ENCODE data around the gene ACSL6. TPM values are rescaled to one million over a fixed set of nuclear protein-coding genes. Genes with fewer than 3 reads are reported as not detected.

Gene ACSL6
- total and polyA plus RNA-seq, 4 donors, result 0.10 to 6.7 (median 0.38) TPM

- H3K9ac ChIP-seq (ENCODE audit: insufficient read depth in 1 of 2, low read length in 2 of 2), result no peak overlapping the region
- DNase-seq, result no peak
- WGBS, 2 donors, result 80 to 81% methylated on average over 5 of the region's 5 CpGs
Measured at GRCh38 chr5:132008961-132009680, 2.3 kb downstream of the ACSL6 start.

GRCh38 chr5:132008163-132008473, 3.3 kb downstream of the ACSL6 start:
- 75 to 80% methylated on average over 2 of the region's 2 CpGs for WGBS, 2 donors

More at GRCh38 chr5:132008961-132009680, 2.3 kb downstream of the ACSL6 start:
- Histone ChIP-seq H3K4me3 (no peak overlapping the region), H3K36me3 (ENCODE audit: control insufficient read depth in 4 of 4, insufficient read depth in 4 of 4, low read length in 4 of 4) (no peaks in the 10 kb centered on the region), H3K9me3 (ENCODE audit: control insufficient read depth in 4 of 4, insufficient read depth in 3 of 4, low read length in 3 of 4) (no peaks in the 10 kb centered on the region), H3K27me3 (ENCODE audit: control insufficient read depth in 3 of 3, insufficient read depth in 3 of 3, low read length in 2 of 3) (peaks cover 0 to 25% (median 18%) of the 10 kb centered on the region in 3 donors), H3K27ac (ENCODE audit: low read depth in 1 of 2, low read length in 1 of 2) (no peak overlapping the region), H3K4me1 (ENCODE audit: control insufficient read depth in 5 of 5, insufficient read depth in 5 of 5, low read length in 5 of 5) (peaks cover 0 to 10% (median 0%) of the 10 kb centered on the region in 5 donors)
- TF ChIP-seq CTCF (IDR thresholded peaks at IDR 0.05; ENCODE audit: control extremely low read depth, extremely low read depth), result no peak
- no peak for ATAC-seq (ENCODE audit: insufficient read depth, low FRiP score)

GRCh38 chr5:132007399-132008162, 3.9 kb downstream of the ACSL6 start:
- Histone ChIP-seq H3K4me1 (ENCODE audit: control insufficient read depth in 5 of 5, insufficient read depth in 5 of 5, low read length in 5 of 5) (peaks cover 0 to 15% (median 0%) of the 10 kb centered on the region in 5 donors), H3K36me3 (ENCODE audit: control insufficient read depth in 4 of 4, insufficient read depth in 4 of 4, low read length in 4 of 4) (no peaks in the 10 kb centered on the region), H3K4me3 (no peak overlapping the region), H3K9ac (ENCODE audit: insufficient read depth in 1 of 2, low read length in 2 of 2) (no peak overlapping the region), H3K9me3 (ENCODE audit: control insufficient read depth in 4 of 4, insufficient read depth in 3 of 4, low read length in 3 of 4) (no peaks in the 10 kb centered on the region), H3K27ac (ENCODE audit: low read depth in 1 of 2, low read length in 1 of 2) (no peak overlapping the region), H3K27me3 (ENCODE audit: control insufficient read depth in 3 of 3, insufficient read depth in 3 of 3, low read length in 2 of 3) (peaks cover 0 to 25% (median 18%) of the 10 kb centered on the region in 3 donors)
- ATAC-seq (ENCODE audit: insufficient read depth, low FRiP score), result peak; percentile 72
- TF ChIP-seq CTCF (IDR thresholded peaks at IDR 0.05; ENCODE audit: control extremely low read depth, extremely low read depth), result peak; percentile 67
- DNase-seq, result peak; percentile 76 to 83 (median 78)
- WGBS, 2 donors, result 43 to 46% methylated on average over 2 of the region's 2 CpGs

More at GRCh38 chr5:132008163-132008473, 3.3 kb downstream of the ACSL6 start:
- Histone ChIP-seq H3K9me3 (ENCODE audit: control insufficient read depth in 4 of 4, insufficient read depth in 3 of 4, low read length in 3 of 4) (no peaks in the 10 kb centered on the region), H3K36me3 (ENCODE audit: control insufficient read depth in 4 of 4, insufficient read depth in 4 of 4, low read length in 4 of 4) (no peaks in the 10 kb centered on the region), H3K27me3 (ENCODE audit: control insufficient read depth in 3 of 3, insufficient read depth in 3 of 3, low read length in 2 of 3) (peaks cover 0 to 25% (median 18%) of the 10 kb centered on the region in 3 donors), H3K4me3 (no peak overlapping the region), H3K4me1 (ENCODE audit: control insufficient read depth in 5 of 5, insufficient read depth in 5 of 5, low read length in 5 of 5) (peaks cover 0 to 14% (median 0%) of the 10 kb centered on the region in 5 donors), H3K27ac (ENCODE audit: low read depth in 1 of 2, low read length in 1 of 2) (no peak overlapping the region), H3K9ac (ENCODE audit: insufficient read depth in 1 of 2, low read length in 2 of 2) (no peak overlapping the region)
- DNase-seq (no peak), ATAC-seq (ENCODE audit: insufficient read depth, low FRiP score) (no peak)
- no peak for TF ChIP-seq CTCF (IDR thresholded peaks at IDR 0.05; ENCODE audit: control extremely low read depth, extremely low read depth)

Measured in lung (tissue), 12 donors.